ENCODE measurements around the gene DOCK10.
A peak's percentile ranks its signal among the peaks of the same experiment; 100 is the strongest.

The DOCK10 gene

DNA sequence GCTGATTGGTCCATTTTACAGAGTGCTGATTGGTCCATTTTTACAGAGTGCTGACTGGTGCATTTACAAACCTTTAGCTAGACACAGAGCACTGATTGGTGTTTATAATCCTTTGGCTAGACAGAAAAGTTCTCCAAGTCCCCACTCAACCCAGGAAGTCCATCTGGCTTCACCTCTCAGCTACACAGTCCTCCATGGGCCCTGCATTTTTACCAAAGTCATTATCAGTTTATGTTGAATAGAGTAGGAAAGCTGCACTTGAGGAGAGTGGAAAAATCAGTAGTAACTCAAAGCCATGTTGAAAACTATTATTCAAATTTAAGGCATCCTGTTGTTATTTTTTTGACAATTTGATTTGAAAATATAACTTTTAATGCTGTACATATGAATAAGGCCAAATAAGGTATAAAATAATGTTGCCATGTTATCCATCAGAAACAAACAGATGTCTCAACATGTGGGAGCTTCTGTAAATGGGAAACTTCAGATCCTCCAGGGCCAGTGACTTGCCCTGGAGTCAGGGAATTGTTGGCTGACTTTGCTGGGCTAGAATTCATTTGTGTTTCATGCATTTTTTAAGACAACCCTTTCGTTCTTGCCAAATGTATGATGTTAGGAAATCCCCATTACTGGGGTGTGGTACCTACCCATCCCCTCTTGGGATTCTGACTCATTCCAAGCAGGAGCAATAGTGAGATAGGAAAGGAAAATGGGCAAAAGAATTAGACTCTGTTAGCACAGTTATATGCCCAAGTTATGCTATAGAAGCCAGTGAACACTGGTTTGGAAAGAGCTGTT, 288.3 kb downstream of the DOCK10 start:
- DNase-seq = no peak

DNA sequence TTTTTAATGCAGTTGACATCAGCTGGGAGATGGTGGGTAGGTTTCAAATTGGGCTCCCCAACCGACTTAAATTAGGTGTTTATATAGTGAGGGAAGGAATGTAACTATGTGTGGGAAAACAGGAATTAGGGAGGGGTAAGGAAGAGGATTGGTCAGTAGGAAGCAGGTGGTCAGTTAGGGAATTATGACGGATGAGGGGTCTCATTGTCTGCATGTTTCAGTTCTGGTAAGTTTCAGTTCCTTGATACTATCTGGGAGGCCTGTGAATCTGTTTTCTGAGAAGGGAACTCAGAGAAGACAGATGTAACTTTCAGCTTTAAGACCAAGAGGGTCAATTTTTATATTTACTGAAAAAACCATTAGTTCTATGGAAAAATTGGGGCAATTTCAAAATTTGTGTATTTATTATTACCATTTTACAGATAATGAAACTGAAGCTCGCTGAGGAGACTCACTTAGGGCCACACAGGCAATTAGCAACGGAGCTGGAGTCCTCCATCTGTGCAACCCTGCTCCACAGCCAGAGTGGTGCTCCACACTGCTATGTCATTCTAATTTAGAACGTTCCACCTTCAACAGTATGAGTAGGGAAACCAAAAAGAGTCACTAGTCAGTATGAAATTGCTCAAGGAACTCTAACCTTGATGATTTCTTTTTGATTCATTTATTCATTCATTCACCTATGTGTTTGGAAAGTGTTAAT, 290.1 kb downstream of the DOCK10 start:
- no peak for DNase-seq

DNA sequence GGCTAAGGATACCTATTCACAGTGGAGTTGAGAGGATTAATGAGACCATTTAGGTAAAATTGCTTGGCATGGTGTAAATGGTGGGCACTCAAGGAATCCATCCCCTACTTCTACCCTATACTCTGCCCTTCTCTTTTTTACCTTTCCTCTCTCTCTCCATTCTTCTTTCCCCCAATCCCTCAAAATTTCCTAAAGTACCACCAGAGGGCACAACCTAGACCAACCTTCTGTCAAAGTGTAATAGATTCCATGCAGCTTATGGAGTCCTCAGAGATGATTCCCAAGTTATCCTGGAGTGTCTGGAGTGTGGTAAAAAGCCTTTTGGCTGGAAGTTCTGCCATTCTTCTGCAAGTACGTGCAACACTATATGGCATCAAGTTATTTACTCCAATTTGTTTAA, 293.1 kb downstream of the DOCK10 start:
- DNase-seq = no peak

DNA sequence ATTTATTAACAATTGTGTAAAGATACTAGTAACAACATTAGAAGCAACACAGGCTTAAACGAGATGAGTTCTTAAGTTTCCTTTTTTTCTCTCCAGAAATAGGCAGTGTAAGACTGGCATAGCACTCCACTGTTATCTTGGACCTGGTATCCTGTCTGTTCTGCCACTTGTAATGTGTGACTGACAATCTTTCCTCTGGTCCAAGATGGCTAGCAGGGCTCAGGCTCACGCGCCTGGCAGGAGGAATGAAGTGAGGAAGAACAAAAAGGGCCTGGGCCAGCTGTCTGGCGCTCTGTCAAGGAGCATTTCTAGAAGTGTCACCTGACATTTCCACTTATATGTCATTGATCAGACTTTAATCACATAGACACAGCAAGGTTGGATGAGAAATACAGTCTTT, 294.5 kb downstream of the DOCK10 start:
- no peak for DNase-seq

DNA sequence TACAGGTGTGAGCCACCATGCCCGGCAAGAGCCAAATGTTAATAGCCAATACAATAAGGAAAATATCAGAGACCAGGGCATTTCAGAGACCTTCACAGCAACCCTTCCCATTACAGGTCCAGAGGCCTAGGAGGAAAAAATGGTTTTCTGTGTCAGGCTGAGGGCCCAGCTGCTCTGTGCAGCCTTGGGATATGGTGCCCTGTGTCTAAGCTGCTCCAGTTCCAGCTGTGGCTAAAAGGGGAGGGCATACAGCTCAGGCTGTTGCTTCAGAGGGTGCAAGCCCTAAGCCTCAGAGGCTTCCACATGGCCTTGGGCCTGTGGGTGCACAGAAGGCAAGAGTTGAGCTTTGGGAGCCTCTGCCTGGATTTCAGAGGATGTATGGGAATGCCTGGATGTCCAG, 306.0 kb downstream of the DOCK10 start:
- no peak for DNase-seq

DNA sequence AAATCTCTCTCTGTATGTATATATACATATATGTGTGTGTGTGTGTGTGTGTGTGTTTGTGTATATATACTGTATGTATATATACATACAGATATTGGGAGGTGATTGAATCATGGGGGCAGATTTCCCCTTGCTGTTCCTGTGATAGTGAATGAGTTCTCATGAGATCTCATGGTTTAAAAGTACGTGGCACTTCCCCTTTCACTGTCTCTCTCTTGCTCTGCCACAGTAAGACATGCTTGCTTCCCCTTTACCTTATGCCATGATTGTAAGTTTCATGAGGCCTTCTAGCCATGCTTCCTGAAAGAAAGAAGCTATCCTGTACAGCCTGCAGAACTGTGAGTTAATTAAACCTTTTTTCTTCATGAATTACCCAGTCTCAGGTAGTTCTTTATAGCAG, 307.3 kb downstream of the DOCK10 start:
- DNase-seq = no peak

DNA sequence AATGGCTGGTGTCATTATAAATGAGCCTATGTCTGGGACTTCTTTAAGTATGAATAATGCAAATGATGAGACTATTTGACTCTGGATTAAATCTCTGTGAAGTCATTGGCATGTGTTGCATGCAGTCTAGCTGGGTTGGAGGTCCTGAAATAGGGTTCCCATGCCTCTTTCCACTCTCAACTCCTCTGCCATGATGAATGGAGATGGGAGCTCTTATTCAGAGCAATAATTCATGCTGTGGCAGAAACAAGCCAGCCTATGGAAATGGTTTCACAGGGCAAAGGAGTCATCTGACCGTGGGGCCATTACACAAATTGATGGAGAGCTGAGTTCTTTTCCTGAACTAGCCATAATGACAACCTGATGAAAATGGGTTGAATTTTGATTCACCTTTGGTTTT, 310.6 kb downstream of the DOCK10 start:
- DNase-seq = no peak

DNA sequence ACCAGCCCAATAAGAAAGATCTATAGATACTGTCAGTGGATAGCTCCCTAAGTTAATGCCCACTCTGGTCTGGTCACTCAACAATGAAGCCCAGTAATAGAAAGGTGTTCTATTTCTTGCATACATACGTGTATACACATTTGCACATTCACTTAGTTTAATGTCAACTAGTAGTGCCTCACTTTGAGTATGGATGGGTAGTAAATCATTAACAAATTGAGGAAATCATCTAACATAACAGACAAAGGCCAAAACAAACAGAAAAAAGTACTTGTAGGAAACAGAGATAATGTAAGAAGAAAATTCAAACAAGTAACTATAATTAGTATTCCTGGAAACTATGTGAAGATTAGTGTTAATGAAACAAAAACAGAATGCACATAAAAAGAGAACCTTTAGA, 312.8 kb downstream of the DOCK10 start:
- DNase-seq = no peak

DNA sequence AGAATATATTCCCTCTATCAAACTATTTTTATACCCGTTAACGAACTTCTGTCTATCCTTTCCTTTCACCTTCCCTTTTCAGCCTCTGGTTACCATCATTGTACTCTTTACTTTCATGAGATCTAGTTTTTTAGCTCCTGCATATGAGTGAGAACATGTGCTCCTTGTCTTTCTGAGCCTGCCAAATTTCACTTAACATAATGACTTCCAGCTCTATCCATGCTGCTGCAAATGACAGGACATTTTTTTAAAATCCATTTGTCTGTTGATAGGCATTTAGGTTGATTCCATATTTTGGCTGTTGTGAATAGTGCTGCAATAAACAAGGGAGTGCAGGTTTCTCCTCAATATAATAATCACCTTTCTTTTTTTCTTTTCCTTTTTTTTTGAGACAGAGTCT, 317.9 kb downstream of the DOCK10 start:
- DNase-seq = no peak

DNA sequence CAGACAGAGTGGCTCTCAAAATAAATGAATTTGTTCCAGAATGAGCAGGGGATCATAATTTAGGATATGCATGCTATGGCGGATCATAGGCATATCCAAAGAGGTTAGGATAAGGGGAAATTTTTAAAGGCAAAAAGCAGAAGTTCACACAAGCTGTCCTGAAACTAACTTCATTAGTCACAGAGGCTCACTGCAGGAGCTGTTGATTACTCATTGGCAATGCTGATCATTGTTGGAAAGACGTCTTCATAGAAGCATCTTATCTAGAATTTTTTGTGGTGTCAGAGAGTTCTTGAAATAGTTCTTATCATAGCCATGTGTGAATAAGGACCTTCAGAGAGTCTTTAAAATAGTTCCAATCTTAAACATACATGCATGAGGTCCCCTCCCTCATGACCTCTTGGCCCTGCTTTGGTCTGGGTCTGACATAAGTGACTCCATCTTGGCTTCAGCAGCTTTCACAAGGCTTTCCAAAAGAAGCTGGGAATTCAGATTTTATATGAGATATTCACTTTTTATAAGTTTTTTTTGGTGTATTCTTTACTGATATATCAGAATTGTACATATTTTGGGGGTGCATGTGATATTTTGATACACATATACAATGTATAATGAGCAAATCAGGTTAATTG, 318.6 kb downstream of the DOCK10 start:
- peak; percentile 5 for DNase-seq

DNA sequence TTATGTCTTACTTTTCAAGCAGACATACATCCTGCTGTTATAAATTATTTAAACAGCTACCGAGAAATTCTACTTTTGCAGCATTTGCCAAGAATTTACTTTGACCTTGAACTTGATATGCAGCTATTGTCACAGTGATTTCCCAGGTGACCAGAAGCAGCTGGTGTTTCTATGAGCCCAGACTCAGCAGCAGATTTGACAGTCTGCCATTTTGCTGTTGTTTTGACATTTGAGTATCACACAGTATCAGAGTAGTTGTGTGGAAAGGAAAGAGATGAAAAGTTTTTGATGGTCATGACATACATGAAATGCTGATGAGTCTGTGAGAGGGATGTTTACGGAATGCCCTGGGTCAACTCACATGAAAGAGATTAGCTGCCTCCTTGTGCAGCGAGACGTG, 319.5 kb downstream of the DOCK10 start:
- peak; percentile 67 for DNase-seq

DNA sequence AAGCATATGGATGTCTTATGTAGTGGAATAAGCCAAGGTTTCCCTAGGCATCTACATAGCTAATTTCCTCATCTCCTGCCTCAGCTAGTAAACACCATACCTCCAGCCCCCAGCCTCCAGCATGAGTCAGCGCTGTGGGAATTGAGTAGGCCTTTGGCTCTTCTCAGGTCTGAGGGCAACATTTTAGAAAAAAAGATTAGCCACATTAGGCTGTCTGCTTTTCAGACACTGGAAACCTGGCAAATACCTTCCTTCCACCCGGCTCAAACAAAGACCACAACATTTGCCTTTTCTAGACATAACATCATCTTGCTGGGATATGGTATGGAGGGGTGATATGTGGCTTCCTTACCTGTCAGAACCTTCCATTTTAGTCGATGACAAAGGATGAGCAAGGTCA, 320.0 kb downstream of the DOCK10 start:
- DNase-seq = no peak

DNA sequence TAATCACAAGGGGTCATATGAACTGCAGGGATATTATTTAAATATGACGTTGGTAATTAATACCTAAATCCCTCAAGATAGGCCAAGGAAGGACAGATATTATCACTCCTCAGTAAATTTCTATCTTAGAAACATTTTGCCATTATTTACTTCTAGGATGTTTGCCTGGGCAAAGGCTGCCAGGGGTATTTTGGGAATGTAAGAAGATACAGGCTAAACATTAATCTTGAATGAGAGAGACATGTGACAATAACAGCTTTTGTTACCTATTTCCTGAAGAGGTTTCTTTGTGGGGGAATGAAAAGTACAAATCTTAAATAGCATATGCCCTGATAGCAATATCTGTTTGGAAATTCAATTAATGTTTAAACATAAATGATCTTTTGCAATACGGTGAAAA, 325.3 kb downstream of the DOCK10 start:
- DNase-seq = no peak

DNA sequence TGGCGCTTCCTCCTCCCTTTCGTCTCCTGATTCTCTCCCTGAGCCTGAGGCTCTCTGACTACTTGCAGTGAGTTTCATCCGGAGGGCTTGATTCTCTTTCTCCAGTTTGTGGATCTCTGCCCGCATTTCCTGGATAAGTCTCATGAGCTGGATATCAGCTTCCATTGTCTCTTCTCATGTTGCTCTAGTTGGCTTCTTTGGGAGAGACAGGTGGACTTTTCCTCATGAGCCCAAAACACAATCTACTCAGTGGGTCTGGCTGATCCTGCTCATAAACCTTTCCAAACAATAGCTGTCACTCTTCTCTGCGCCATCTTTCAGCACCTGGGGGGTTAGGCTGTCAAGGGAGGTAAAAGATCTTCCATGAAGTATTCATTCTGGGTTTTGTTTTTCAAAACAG, 326.1 kb downstream of the DOCK10 start, which contains the start of gene CCDC195:
CCDC195 (minus strand) TSS at position 165 of the 400 bp plus-strand sequence; CDS start at position 165, 0 bp downstream.
- no peak for DNase-seq
